Measurements from ENCODE around the gene SH3RF3. TPM values are rescaled to one million over a fixed set of nuclear protein-coding genes. Genes with fewer than 3 reads are reported as not detected.

SH3RF3 gene
- total RNA-seq, 2 donors from 2014 or later: 8.0 to 8.8 TPM

DNA sequence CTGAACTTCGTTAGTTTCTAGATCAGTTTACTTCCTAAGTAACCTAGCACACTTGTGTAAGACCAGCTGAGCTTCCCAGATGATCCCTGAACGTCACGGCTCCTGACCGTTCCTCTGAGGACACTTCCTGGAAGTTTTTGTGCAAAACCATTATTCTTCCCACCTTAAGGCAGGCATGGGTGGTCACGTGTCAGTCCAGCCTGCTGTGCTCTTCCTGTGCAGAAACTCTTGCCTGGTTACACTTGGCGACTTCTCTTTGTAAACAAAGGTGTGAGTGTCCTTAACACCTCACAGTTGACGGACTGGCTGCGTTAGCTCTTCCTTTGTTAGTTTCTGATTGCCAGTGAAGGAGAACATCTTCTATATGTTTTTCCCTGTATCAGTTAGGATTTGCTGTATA lies 118.3 kb downstream of the SH3RF3 start:
- Histone ChIP-seq H3K4me1 (peaks cover 0 to 52% of the 10 kb centered on the region in 2 donors), H3K27ac (peak overlapping the region in 1 of 2 donors; percentile 5)

DNA sequence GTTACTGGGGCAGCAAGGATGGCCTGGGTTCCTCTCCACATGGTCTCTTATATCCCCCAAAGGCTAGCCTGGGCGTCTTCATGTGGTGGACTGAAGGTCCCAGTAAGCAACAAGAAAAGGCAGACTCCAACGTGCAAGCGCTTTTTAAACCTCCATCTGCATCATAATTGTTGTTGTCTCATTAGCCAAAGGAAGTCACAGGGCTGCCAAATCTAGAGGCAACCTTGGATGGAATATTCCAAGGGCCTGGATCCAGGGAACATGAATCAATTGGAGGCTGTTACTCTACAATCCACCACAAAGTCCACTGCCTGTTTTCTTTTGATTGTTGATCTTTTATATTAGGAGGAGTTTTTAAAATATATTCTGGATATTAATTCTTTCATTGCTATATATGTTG lies 118.8 kb downstream of the SH3RF3 start:
- H3K9me3 ChIP-seq: no peaks in the 10 kb centered on the region
- H3K27ac ChIP-seq: peak overlapping the region in 1 of 2 donors; percentile 5
- H3K36me3 ChIP-seq: no peaks in the 10 kb centered on the region
- TF ChIP-seq, protein P1, sequence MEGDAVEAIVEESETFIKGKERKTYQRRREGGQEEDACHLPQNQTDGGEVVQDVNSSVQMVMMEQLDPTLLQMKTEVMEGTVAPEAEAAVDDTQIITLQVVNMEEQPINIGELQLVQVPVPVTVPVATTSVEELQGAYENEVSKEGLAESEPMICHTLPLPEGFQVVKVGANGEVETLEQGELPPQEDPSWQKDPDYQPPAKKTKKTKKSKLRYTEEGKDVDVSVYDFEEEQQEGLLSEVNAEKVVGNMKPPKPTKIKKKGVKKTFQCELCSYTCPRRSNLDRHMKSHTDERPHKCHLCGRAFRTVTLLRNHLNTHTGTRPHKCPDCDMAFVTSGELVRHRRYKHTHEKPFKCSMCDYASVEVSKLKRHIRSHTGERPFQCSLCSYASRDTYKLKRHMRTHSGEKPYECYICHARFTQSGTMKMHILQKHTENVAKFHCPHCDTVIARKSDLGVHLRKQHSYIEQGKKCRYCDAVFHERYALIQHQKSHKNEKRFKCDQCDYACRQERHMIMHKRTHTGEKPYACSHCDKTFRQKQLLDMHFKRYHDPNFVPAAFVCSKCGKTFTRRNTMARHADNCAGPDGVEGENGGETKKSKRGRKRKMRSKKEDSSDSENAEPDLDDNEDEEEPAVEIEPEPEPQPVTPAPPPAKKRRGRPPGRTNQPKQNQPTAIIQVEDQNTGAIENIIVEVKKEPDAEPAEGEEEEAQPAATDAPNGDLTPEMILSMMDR (IDR thresholded peaks at IDR 0.05): no peak
- no peak overlapping the region for H3K4me3 ChIP-seq
- H3K27me3 ChIP-seq: no peaks in the 10 kb centered on the region
- no peak for DNase-seq (ENCODE audit: low spot score)
- H3K4me1 ChIP-seq: peaks cover 0 to 48% of the 10 kb centered on the region in 2 donors

More for the DNA sequence above, 118.3 kb downstream of the SH3RF3 start:
- no peaks in the 10 kb centered on the region for H3K9me3 ChIP-seq
- H3K36me3 ChIP-seq: no peaks in the 10 kb centered on the region
- TF ChIP-seq, protein P1 (IDR thresholded peaks at IDR 0.05): no peak
- no peak for DNase-seq (ENCODE audit: low spot score)
- H3K4me3 ChIP-seq: no peak overlapping the region
- H3K27me3 ChIP-seq: no peaks in the 10 kb centered on the region

DNA sequence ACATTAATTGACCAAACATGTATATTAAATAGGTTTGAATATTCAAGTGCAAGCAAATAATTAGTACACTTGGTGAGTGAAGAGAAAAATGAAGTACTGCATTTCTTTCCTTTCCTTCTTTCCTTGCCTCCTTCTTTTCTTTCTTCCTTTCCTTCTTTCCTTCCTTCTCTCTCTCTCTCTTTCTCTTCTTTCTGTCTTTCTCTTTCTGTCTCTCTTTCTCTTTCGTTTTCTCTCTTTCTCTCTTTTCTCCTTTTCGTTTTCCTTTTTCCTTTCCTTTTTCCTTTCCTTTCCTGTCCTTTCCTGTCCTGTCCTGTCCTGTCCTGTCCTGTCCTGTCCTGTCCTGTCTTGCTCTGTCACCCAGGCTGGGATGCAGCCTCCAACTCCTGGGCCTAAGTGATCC lies 119.6 kb downstream of the SH3RF3 start:
- no peak overlapping the region for H3K4me3 ChIP-seq
- H3K27me3 ChIP-seq: no peaks in the 10 kb centered on the region
- H3K4me1 ChIP-seq: peaks cover 0 to 40% of the 10 kb centered on the region in 2 donors
- no peaks in the 10 kb centered on the region for H3K9me3 ChIP-seq
- TF ChIP-seq, protein P1 (IDR thresholded peaks at IDR 0.05): no peak
- no peaks in the 10 kb centered on the region for H3K36me3 ChIP-seq
- no peak for DNase-seq (ENCODE audit: low spot score)
- no peak overlapping the region for H3K27ac ChIP-seq

DNA sequence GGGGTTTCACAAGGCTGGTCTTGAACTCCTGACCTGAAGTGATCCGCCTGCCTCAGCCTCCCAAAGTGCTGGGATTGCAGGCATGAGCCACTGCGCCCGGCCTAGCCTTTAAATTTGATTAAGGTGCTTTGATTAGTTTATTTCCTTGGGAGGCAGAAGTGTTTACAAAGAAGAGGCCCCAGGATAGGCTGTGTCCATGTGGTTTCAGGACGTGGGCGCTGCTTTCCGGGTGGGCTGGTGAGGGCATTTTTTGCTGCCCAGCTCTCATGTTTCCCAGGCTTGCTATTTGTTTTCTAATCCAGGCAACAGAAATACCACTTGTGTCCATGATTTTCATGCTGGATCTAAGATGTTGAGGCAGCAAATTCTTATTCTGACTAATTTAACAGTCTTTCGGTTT lies 124.2 kb downstream of the SH3RF3 start:
- TF ChIP-seq, protein P1 (IDR thresholded peaks at IDR 0.05): no peak
- no peak overlapping the region for H3K27ac ChIP-seq
- H3K9me3 ChIP-seq: no peaks in the 10 kb centered on the region
- no peak overlapping the region for H3K4me3 ChIP-seq
- no peaks in the 10 kb centered on the region for H3K27me3 ChIP-seq
- DNase-seq (ENCODE audit: low spot score): peak; percentile 32
- no peaks in the 10 kb centered on the region for H3K36me3 ChIP-seq
- H3K4me1 ChIP-seq: peaks cover 0 to 30% of the 10 kb centered on the region in 2 donors

DNA sequence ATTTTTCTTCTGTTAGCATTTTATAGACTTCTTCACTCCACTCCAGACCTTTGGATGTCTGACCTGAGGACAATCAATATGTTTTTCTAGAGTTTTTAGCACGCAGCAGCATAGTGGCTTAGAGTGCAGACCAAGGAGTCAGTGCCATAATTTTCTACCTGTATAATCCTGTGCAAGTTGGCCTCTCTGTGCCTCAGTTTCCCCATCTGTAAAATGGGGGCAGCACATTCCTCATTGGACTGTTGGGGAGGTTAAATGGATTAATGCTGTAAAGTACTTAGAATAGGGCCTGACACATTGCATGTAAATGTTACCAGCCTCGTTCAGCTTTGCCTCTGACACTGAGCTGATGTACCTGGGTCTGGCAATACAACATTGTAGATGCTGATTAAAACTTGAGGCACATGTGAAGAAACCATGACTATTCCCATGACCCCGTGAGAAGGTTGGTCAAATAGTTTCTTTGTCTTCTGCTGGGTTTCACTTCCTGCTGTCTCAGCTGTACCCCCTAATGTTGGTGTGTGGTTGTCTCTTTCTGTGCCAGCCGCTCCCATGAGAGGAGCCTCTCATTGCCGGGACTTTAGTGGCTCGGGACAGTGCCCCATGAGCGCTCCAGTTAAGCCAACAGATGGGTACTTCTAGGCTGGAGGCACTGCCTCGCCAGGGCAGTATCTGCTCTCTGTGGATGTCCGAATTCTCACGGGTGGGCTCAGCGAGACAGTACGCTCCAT lies 125.3 kb downstream of the SH3RF3 start:
- peak; percentile 18 for DNase-seq (ENCODE audit: low spot score)
- H3K4me1 ChIP-seq: peaks cover 0 to 33% of the 10 kb centered on the region in 2 donors
- H3K27me3 ChIP-seq: no peaks in the 10 kb centered on the region
- TF ChIP-seq, protein P1 (IDR thresholded peaks at IDR 0.05): no peak
- no peak overlapping the region for H3K27ac ChIP-seq
- H3K4me3 ChIP-seq: no peak overlapping the region
- no peaks in the 10 kb centered on the region for H3K36me3 ChIP-seq
- H3K9me3 ChIP-seq: no peaks in the 10 kb centered on the region

DNA sequence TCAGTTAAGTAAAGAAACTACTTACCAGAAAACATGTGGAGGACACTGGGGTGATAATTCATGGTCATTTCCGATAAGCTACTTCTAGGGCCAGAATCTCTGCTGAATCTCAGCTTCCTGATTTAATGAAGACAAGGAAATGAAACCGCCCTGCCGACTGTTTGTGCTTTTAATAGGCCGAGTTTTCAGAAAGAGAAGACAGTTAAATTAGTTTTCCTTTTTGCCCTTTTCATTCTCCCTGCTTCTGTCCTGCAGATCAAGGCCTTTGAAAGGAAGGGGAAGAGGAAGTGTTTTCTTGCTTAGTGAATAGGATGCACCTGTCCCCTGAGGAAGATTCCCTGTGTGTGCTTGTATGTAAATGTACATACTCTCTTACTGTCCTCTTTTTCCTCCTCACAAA lies 126.6 kb downstream of the SH3RF3 start:
- no peak overlapping the region for H3K27ac ChIP-seq
- H3K4me1 ChIP-seq: peaks cover 0 to 37% of the 10 kb centered on the region in 2 donors
- TF ChIP-seq, protein P1 (IDR thresholded peaks at IDR 0.05): no peak
- no peaks in the 10 kb centered on the region for H3K36me3 ChIP-seq
- no peaks in the 10 kb centered on the region for H3K9me3 ChIP-seq
- no peaks in the 10 kb centered on the region for H3K27me3 ChIP-seq
- DNase-seq (ENCODE audit: low spot score): peak; percentile 58
- no peak overlapping the region for H3K4me3 ChIP-seq
